ENCODE results near the gene MEIOSIN. TPM values are rescaled to one million over a fixed set of nuclear protein-coding genes. Genes with fewer than 3 reads are reported as not detected.

Gene MEIOSIN
- total and polyA plus RNA-seq, 9 of the 15 experiments (the other 6 are each of a cell fraction or from before 2014, with no cell fraction given), result 0.06 to 2.0 (median 0.76) TPM

DNA sequence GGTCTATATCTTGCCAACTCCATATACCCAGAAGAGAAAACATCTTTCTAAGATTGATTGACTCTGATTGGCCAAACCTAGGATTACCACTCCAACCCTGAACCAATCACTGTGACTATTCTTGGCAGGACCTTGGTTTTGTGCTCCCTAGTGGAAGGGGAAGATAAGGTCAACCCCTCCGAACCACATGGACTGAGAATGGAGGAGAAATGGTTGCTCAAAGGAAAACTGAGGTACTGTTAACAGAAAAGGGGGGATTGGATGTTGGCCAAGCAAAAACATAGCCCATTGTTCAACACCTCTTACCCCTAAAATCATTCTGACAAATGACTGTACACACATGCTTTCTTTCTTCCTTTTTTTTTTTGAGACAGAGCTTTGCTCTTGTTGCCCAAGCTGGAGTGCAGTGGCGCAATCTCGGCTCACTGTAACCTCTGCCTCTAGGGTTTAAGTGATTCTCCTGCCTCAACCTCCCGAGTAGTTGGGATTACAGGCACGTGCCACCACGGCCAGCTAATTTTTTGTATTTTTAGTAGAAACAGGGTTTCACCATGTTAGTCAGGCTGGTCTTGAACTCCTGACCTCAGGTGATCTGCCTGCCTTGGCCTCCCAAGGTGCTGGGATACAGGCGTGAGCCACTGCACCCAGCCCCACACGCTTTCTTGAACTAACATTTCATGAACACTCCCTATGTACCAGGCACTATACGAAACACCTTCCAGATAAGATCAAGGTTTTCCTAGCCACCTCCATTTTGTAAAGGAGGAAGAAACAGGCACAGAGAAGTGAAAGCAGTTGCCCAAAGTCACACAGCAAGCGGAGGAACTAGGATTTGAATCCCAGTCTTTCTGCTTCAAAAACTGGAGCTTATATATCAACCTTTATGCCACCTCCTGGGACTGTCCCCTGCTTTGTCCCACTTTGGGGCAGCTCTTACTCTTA is 6.5 kb downstream of the MEIOSIN start (continued):
- peak; percentile 97 for TF ChIP-seq CEBPB (tag; IDR thresholded peaks at IDR 0.05)
- peak; percentile 94 for TF ChIP-seq ZFP36 (IDR thresholded peaks at IDR 0.05; ENCODE audit: low read depth, low read length, partially characterized antibody)
- TF ChIP-seq L3MBTL2 (IDR thresholded peaks at IDR 0.05), result peak; percentile 87
- 0 out of 2 replicates have a peak, but pooled peaks have one; percentile 6 for TF ChIP-seq KHSRP (IDR thresholded peaks at IDR 0.05)
- TF ChIP-seq ELF2 (CRISPR knock-in tag; IDR thresholded peaks at IDR 0.05), result no peak
- TF ChIP-seq YY1 (IDR thresholded peaks at IDR 0.05; ENCODE audit: borderline replicate concordance in 1 of 3, control insufficient read depth in 1 of 3, extremely low read depth in 1 of 3, insufficient read depth in 3 of 3, insufficient read length in 1 of 3, insufficient replicate concordance in 2 of 3, low read depth in 1 of 3, low read length in 2 of 3), result peak in 1 of 3 experiments; percentile 87
- 0 out of 2 replicates have a peak, but pooled peaks have one; percentile 35 for TF ChIP-seq MTA3 (IDR thresholded peaks at IDR 0.05; ENCODE audit: borderline replicate concordance)
- TF ChIP-seq HLTF (IDR thresholded peaks at IDR 0.05), result peak; percentile 51; the same call in 1 of the 2 replicates
- 0 out of 2 replicates have a peak, but pooled peaks have one; percentile 8 for TF ChIP-seq ATF3 (IDR thresholded peaks at IDR 0.05)
- TF ChIP-seq ATF3 (CRISPR knock-in tag; conservative IDR thresholded peaks at IDR 0.05), result no peak
- no peak for TF ChIP-seq ARHGAP35 (IDR thresholded peaks at IDR 0.05; ENCODE audit: partially characterized antibody)
- peak; percentile 22; the same call in 1 of the 2 replicates for TF ChIP-seq PTRF (tag; IDR thresholded peaks at IDR 0.05)
- TF ChIP-seq PYGO2 (tag; IDR thresholded peaks at IDR 0.05), result peak; percentile 40; the same call in 1 of the 2 replicates
- peak; percentile 91 for TF ChIP-seq ZNF592 (IDR thresholded peaks at IDR 0.05)
- peak; percentile 50 for TF ChIP-seq NFYB (IDR thresholded peaks at IDR 0.05; ENCODE audit: extremely low read depth, insufficient read length)
- TF ChIP-seq, protein P1, sequence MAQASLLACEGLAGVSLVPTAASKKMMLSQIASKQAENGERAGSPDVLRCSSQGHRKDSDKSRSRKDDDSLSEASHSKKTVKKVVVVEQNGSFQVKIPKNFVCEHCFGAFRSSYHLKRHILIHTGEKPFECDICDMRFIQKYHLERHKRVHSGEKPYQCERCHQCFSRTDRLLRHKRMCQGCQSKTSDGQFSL (CRISPR knock-in tag; IDR thresholded peaks at IDR 0.05), result no peak
- TF ChIP-seq, protein P1 (tag; IDR thresholded peaks at IDR 0.05), result peak in 1 of 2 experiments; percentile 56; a peak in 1 of 4 replicates
- TF ChIP-seq, protein P2, sequence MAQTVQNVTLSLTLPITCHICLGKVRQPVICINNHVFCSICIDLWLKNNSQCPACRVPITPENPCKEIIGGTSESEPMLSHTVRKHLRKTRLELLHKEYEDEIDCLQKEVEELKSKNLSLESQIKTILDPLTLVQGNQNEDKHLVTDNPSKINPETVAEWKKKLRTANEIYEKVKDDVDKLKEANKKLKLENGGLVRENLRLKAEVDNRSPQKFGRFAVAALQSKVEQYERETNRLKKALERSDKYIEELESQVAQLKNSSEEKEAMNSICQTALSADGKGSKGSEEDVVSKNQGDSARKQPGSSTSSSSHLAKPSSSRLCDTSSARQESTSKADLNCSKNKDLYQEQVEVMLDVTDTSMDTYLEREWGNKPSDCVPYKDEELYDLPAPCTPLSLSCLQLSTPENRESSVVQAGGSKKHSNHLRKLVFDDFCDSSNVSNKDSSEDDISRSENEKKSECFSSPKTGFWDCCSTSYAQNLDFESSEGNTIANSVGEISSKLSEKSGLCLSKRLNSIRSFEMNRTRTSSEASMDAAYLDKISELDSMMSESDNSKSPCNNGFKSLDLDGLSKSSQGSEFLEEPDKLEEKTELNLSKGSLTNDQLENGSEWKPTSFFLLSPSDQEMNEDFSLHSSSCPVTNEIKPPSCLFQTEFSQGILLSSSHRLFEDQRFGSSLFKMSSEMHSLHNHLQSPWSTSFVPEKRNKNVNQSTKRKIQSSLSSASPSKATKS (CRISPR knock-in tag; IDR thresholded peaks at IDR 0.05), result no peak
